ENCODE measurements around the gene KCTD4. TPM values are rescaled to one million over a fixed set of nuclear protein-coding genes. Genes with fewer than 3 reads are reported as not detected.
A peak's percentile ranks its signal among the peaks of the same experiment; 100 is the strongest.

KCTD4 gene
- total RNA-seq, 1 donor from 2014 or later, result 0.64 TPM

DNA sequence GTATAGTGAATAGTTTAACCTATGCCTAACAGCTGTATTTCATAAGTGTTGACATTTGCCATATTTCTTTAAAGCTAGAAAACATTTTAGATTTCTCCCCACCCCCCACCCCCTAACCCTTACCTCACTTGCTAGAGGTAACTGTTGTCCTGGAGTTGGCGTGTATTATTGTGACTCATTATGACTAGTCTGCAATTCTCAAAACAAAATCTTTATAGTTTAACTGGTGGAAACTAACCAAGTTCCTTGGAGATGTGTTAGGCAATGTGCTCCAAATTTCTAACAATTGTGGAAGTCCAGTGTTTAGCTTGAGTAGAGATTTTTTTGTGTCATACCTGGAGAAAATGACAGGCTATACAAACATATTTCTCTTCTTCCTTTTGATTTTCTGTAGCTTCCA lies 38.0 kb downstream of the KCTD4 start:
- Mint-ChIP-seq H3K4me1 (ENCODE audit: low read depth, unreplicated experiment) (peaks cover 18% of the 10 kb centered on the region), H3K27me3 (ENCODE audit: low read depth, unreplicated experiment) (no peaks in the 10 kb centered on the region), H3K27ac (ENCODE audit: unreplicated experiment) (peak overlapping the region; percentile 60), H3K4me3 (ENCODE audit: unreplicated experiment) (no peak overlapping the region), H3K9me3 (ENCODE audit: unreplicated experiment) (peaks cover 1% of the 10 kb centered on the region), H3K36me3 (ENCODE audit: low read depth, unreplicated experiment) (peaks cover 13% of the 10 kb centered on the region)
- no peak overlapping the region for H3K4me3 ChIP-seq (ENCODE audit: insufficient read depth, low read depth, low read length)
- H3K36me3 ChIP-seq (ENCODE audit: insufficient read depth, low read length), result peaks cover 3% of the 10 kb centered on the region
- TF ChIP-seq EZH2 (IDR thresholded peaks at IDR 0.05; ENCODE audit: insufficient read depth, low read length), result no peak
- TF ChIP-seq, protein P1, sequence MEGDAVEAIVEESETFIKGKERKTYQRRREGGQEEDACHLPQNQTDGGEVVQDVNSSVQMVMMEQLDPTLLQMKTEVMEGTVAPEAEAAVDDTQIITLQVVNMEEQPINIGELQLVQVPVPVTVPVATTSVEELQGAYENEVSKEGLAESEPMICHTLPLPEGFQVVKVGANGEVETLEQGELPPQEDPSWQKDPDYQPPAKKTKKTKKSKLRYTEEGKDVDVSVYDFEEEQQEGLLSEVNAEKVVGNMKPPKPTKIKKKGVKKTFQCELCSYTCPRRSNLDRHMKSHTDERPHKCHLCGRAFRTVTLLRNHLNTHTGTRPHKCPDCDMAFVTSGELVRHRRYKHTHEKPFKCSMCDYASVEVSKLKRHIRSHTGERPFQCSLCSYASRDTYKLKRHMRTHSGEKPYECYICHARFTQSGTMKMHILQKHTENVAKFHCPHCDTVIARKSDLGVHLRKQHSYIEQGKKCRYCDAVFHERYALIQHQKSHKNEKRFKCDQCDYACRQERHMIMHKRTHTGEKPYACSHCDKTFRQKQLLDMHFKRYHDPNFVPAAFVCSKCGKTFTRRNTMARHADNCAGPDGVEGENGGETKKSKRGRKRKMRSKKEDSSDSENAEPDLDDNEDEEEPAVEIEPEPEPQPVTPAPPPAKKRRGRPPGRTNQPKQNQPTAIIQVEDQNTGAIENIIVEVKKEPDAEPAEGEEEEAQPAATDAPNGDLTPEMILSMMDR (IDR thresholded peaks at IDR 0.05; ENCODE audit: insufficient read depth, low read depth, low read length), result no peak
- H3K9ac ChIP-seq (ENCODE audit: low read length), result peak overlapping the region; percentile 67
- H3K4me1 ChIP-seq (ENCODE audit: insufficient read depth, low read length), result peaks cover 17% of the 10 kb centered on the region
- no peak overlapping the region for H2AFZ ChIP-seq (ENCODE audit: low read depth, low read length)
- H3K27ac ChIP-seq (ENCODE audit: low read depth, low read length), result peak overlapping the region; percentile 88
- no peak for FAIRE-seq
- no peaks in the 10 kb centered on the region for H4K20me1 ChIP-seq (ENCODE audit: insufficient read depth, low read length)
- H3K4me2 ChIP-seq (ENCODE audit: low read length), result peak overlapping the region; percentile 59
- H3K27me3 ChIP-seq (ENCODE audit: insufficient read depth, low read length), result no peaks in the 10 kb centered on the region
- peaks cover 22% of the 10 kb centered on the region for H3K79me2 ChIP-seq (ENCODE audit: insufficient read depth, low read length)
- no peaks in the 10 kb centered on the region for H3K9me3 ChIP-seq (ENCODE audit: insufficient read depth, low read depth, low read length)
- DNase-seq (ENCODE audit: low read depth), result peak; percentile 90

DNA sequence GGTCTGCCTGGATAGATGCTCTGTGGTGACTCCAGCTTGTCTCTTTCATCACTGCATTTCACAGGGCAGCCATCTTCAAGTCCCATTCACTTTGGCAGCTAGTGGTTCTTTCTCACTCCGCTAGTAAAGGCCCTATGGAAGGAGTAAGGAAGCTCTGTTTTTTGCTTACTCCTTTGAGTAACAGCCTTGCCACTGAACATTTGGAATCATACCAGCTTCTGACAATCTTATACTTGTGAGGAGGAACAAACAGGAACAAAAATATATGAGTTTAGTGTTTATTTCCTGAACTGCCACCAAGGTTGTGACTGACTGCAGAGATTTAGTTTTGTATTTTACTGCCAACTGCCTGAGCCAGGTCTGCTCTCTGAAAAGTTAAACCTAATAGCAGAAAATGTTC lies 38.7 kb downstream of the KCTD4 start:
- Histone ChIP-seq H3K9me3 (ENCODE audit: insufficient read depth, low read depth, low read length) (no peaks in the 10 kb centered on the region), H3K27ac (ENCODE audit: low read depth, low read length) (peak overlapping the region; percentile 88), H3K4me2 (ENCODE audit: low read length) (peak overlapping the region; percentile 59), H3K9ac (ENCODE audit: low read length) (peak overlapping the region; percentile 67), H3K79me2 (ENCODE audit: insufficient read depth, low read length) (peaks cover 22% of the 10 kb centered on the region), H2AFZ (ENCODE audit: low read depth, low read length) (no peak overlapping the region), H4K20me1 (ENCODE audit: insufficient read depth, low read length) (no peaks in the 10 kb centered on the region), H3K4me3 (ENCODE audit: insufficient read depth, low read depth, low read length) (no peak overlapping the region), H3K36me3 (ENCODE audit: insufficient read depth, low read length) (peaks cover 3% of the 10 kb centered on the region), H3K27me3 (ENCODE audit: insufficient read depth, low read length) (no peaks in the 10 kb centered on the region), H3K4me1 (ENCODE audit: insufficient read depth, low read length) (peaks cover 17% of the 10 kb centered on the region)
- peaks cover 1% of the 10 kb centered on the region for H3K9me3 Mint-ChIP-seq (ENCODE audit: unreplicated experiment)
- no peaks in the 10 kb centered on the region for H3K27me3 Mint-ChIP-seq (ENCODE audit: low read depth, unreplicated experiment)
- no peak for TF ChIP-seq EZH2 (IDR thresholded peaks at IDR 0.05; ENCODE audit: insufficient read depth, low read length)
- TF ChIP-seq, protein P1 (IDR thresholded peaks at IDR 0.05; ENCODE audit: insufficient read depth, low read depth, low read length), result no peak
- FAIRE-seq, result peak; percentile 59
- peaks cover 11% of the 10 kb centered on the region for H3K36me3 Mint-ChIP-seq (ENCODE audit: low read depth, unreplicated experiment)
- peak overlapping the region; percentile 60 for H3K27ac Mint-ChIP-seq (ENCODE audit: unreplicated experiment)
- peaks cover 19% of the 10 kb centered on the region for H3K4me1 Mint-ChIP-seq (ENCODE audit: low read depth, unreplicated experiment)
- DNase-seq (ENCODE audit: low read depth), result peak; percentile 22
- H3K4me3 Mint-ChIP-seq (ENCODE audit: unreplicated experiment), result no peak overlapping the region

DNA sequence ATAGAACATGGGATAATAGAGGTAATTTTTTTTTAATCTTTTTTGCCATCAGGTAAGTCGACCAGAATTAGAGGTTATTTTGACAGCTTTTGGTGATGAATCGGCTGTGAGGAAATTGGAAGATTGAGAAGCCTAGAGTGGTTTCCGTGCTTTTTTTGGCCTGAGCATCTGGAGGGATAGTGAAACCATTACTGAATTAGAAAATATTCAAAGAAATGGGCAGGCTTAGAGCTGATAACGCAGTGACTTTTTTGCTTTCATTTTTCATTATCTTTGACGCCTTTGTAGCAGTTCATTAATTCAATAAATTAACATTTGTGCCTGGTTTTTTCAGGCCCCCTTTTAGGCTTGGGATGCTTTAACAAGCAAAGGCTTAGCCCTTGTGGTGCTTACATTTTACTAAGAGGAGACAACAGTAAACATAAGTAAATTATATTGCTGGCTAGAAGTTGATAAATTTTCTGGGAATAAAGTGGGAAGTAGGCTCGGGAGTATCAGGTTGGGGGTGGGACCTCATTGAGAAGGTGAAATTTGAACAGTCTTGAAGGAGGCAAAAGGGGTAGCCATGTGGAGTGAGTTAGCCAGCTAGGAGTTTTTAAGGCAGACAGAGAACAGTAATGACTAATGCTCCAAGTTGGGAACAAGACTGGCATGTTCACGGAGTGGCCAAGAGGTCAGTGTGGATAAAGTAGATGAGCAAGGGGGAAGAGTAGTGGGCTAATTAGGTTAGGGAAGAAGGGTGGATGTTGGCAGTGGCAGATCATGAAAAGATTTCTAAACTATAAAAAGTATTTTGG lies 44.1 kb downstream of the KCTD4 start:
- no peak overlapping the region for H2AFZ ChIP-seq (ENCODE audit: low read depth, low read length)
- Mint-ChIP-seq H3K27ac (ENCODE audit: unreplicated experiment) (peak overlapping the region; percentile 81), H3K9me3 (ENCODE audit: unreplicated experiment) (peaks cover 1% of the 10 kb centered on the region), H3K4me3 (ENCODE audit: unreplicated experiment) (no peak overlapping the region), H3K27me3 (ENCODE audit: low read depth, unreplicated experiment) (no peaks in the 10 kb centered on the region), H3K4me1 (ENCODE audit: low read depth, unreplicated experiment) (peaks cover 12% of the 10 kb centered on the region), H3K36me3 (ENCODE audit: low read depth, unreplicated experiment) (peaks cover 13% of the 10 kb centered on the region)
- TF ChIP-seq, protein P1 (IDR thresholded peaks at IDR 0.05; ENCODE audit: insufficient read depth, low read depth, low read length), result no peak
- FAIRE-seq (no peak), DNase-seq (ENCODE audit: low read depth) (no peak)
- H3K4me1 ChIP-seq (ENCODE audit: insufficient read depth, low read length), result peaks cover 3% of the 10 kb centered on the region
- H4K20me1 ChIP-seq (ENCODE audit: insufficient read depth, low read length), result no peaks in the 10 kb centered on the region
- no peaks in the 10 kb centered on the region for H3K9me3 ChIP-seq (ENCODE audit: insufficient read depth, low read depth, low read length)
- H3K4me3 ChIP-seq (ENCODE audit: insufficient read depth, low read depth, low read length), result no peak overlapping the region
- peaks cover 12% of the 10 kb centered on the region for H3K79me2 ChIP-seq (ENCODE audit: insufficient read depth, low read length)
- H3K9ac ChIP-seq (ENCODE audit: low read length), result no peak overlapping the region
- H3K36me3 ChIP-seq (ENCODE audit: insufficient read depth, low read length), result peaks cover 3% of the 10 kb centered on the region
- H3K27ac ChIP-seq (ENCODE audit: low read depth, low read length), result no peak overlapping the region
- no peaks in the 10 kb centered on the region for H3K27me3 ChIP-seq (ENCODE audit: insufficient read depth, low read length)
- H3K4me2 ChIP-seq (ENCODE audit: low read length), result no peak overlapping the region
